IMR-90 (cell line): ENCODE data around the gene BCAR1. TPM values are rescaled to one million over a fixed set of nuclear protein-coding genes. Genes with fewer than 3 reads are reported as not detected.

Experiments used
- ATAC-seq: fragments of 200-7000 bp; cut with Tn5 transposase; 2 replicates; pipeline ENCODE4 v1.9.1; 2020; ENCODE audit warnings: low read depth, mild to moderate bottlenecking, moderate library complexity
- BruUV-seq: library from RNA; stranded (reverse); fragments of 400-500 nt; replicated peaks from 2 replicates; lab custom pipeline; 2021; lab: Mats Ljungman, UMichigan
- CTCF ChIA-PET: fragments of 300-600 bp; formaldehyde crosslinking; extraction: SDS; loops from one replicate; lab custom pipeline; 2021; ENCODE audit warnings: antibody characterized with exemption; lab: Yijun Ruan, JAX
- POLR2A ChIA-PET: fragments of 300-600 bp; sonication (Branson Sonifier 250); formaldehyde crosslinking; loops from one replicate; lab custom pipeline; 2022; ENCODE audit warnings: antibody characterized with exemption; ENCODE audit not compliant: unreplicated experiment; lab: Charles Lee
- DNase-seq: peaks from one replicate; pipeline ENCODE4 v3.0.0; 2013
- H2AFZ ChIP-seq: replicated peaks from 2 replicates; pipeline ENCODE3; 2013; ENCODE audit warnings: low read length, mild to moderate bottlenecking; ENCODE audit not compliant: poor library complexity
- H2AK5ac ChIP-seq: 2 replicates; pipeline ENCODE4 v1.6.1; 2013; ENCODE audit warnings: low read depth, low read length, inconsistent platforms
- H2AK9ac ChIP-seq: replicated peaks from 2 replicates; pipeline ENCODE3; 2013; ENCODE audit warnings: mild to moderate bottlenecking, low read depth, low read length, moderate library complexity; ENCODE audit not compliant: poor library complexity
- H2BK120ac ChIP-seq: 2 replicates; pipeline ENCODE4 v1.6.1; 2013; ENCODE audit warnings: low read depth, low read length, inconsistent platforms
- H2BK15ac ChIP-seq: 3 replicates; pipeline ENCODE4 v1.6.1; 2013; ENCODE audit warnings: low read depth, low read length, inconsistent platforms
- H2BK20ac ChIP-seq: 2 replicates; pipeline ENCODE4 v1.6.1; 2013; ENCODE audit warnings: low read depth, mild to moderate bottlenecking, inconsistent platforms, low read length, moderate library complexity
- H2BK5ac ChIP-seq: 2 replicates; pipeline ENCODE4 v1.6.1; 2013; ENCODE audit warnings: mild to moderate bottlenecking, low read depth, low read length, inconsistent platforms; ENCODE audit not compliant: poor library complexity, severe bottlenecking
- H3K14ac ChIP-seq: replicated peaks from 2 replicates; pipeline ENCODE4 v1.6.1; 2013; ENCODE audit warnings: low read depth, low read length, inconsistent platforms
- H3K18ac ChIP-seq: 2 replicates; pipeline ENCODE4 v1.6.1; 2013; ENCODE audit warnings: low read depth, low read length, control low read depth
- H3K23ac ChIP-seq: 2 replicates; pipeline ENCODE4 v1.6.1; 2013; ENCODE audit warnings: low read depth, low read length, inconsistent platforms
- H3K27ac ChIP-seq: 2 replicates; pipeline ENCODE4 v1.5.1; 2013; ENCODE audit warnings: mild to moderate bottlenecking, control low read depth, low read length; ENCODE audit not compliant: insufficient read depth
- H3K27me3 ChIP-seq: 2 replicates; pipeline ENCODE4 v1.6.1; 2013; ENCODE audit warnings: low read length; ENCODE audit not compliant: control insufficient read depth, insufficient read depth
- H3K36me3 ChIP-seq: 2 replicates; pipeline ENCODE4 v1.6.1; 2013; ENCODE audit warnings: low read length, mixed read lengths; ENCODE audit not compliant: control insufficient read depth, insufficient read depth
- H3K4ac ChIP-seq: 2 replicates; pipeline ENCODE4 v1.6.1; 2013; ENCODE audit warnings: low read depth, low read length, inconsistent platforms
- H3K4me1 ChIP-seq: 2 replicates; pipeline ENCODE4 v1.6.1; 2013; ENCODE audit warnings: low read length, mixed read lengths; ENCODE audit not compliant: control insufficient read depth, insufficient read depth
- H3K4me2 ChIP-seq: 2 replicates; pipeline ENCODE4 v1.6.1; 2013; ENCODE audit warnings: low read depth, mild to moderate bottlenecking, control low read depth, low read length, moderate library complexity
- H3K4me3 ChIP-seq: 2 replicates; pipeline ENCODE4 v1.5.1; 2013; ENCODE audit warnings: low read depth, mild to moderate bottlenecking, control low read depth, low read length, moderate library complexity; ENCODE audit not compliant: insufficient read depth
- H3K56ac ChIP-seq: 2 replicates; pipeline ENCODE4 v1.6.1; 2013; ENCODE audit warnings: low read length, inconsistent platforms; ENCODE audit not compliant: insufficient read depth; ENCODE audit errors: extremely low read depth
- H3K79me1 ChIP-seq, 2 experiments: 2 replicates each; pipeline ENCODE4 v1.6.1; 2013; ENCODE audit warnings: low read length in 2 of 2, inconsistent platforms in 1 of 2, low read depth in 1 of 2
- H3K9ac ChIP-seq: 2 replicates; pipeline ENCODE4 v1.6.1; 2013; ENCODE audit warnings: low read depth, low read length, control low read depth
- H3K9me1 ChIP-seq: 2 replicates; pipeline ENCODE4 v1.6.1; 2013; ENCODE audit warnings: low read length, inconsistent platforms; ENCODE audit not compliant: insufficient read depth
- H3K9me3 ChIP-seq: 2 replicates; pipeline ENCODE4 v1.6.1; 2013; ENCODE audit warnings: low read length; ENCODE audit not compliant: control insufficient read depth, insufficient read depth
- H4K20me1 ChIP-seq: 2 replicates; pipeline ENCODE4 v1.6.1; 2013; ENCODE audit warnings: low read length, inconsistent platforms; ENCODE audit not compliant: insufficient read depth
- H4K5ac ChIP-seq: 2 replicates; pipeline ENCODE4 v1.6.1; 2013; ENCODE audit warnings: mild to moderate bottlenecking, low read depth, low read length, control low read depth
- H4K8ac ChIP-seq, 2 experiments: 2 replicates each; pipeline ENCODE4 v1.6.1; 2013; ENCODE audit warnings: low read depth in 2 of 2, low read length in 2 of 2, control low read depth in 1 of 2, inconsistent platforms in 1 of 2
- H4K91ac ChIP-seq: 2 replicates; pipeline ENCODE4 v1.6.1; 2013; ENCODE audit warnings: low read depth, low read length, inconsistent platforms; ENCODE audit not compliant: insufficient read depth
- CEBPB ChIP-seq: IDR thresholded peaks from 2 replicates; pipeline ENCODE4 v1.6.1; 2012; ENCODE audit warnings: low read depth, low read length, improper control_type of control experiment
- CTCF ChIP-seq: conservative IDR thresholded peaks from 2 replicates; pipeline ENCODE4 v1.5.1; 2012; ENCODE audit warnings: mild to moderate bottlenecking, low read depth, low read length, improper control_type of control experiment
- ELK1 ChIP-seq: fragments of 150-350 bp; IDR thresholded peaks from 2 replicates; pipeline ENCODE4 v1.6.1; 2016; ENCODE audit warnings: low read depth, mild to moderate bottlenecking, low read length, moderate library complexity, borderline replicate concordance
- MXI1 ChIP-seq: IDR thresholded peaks from 2 replicates; pipeline ENCODE4 v1.6.1; 2012; ENCODE audit warnings: low read depth, mild to moderate bottlenecking, low read length, moderate library complexity, borderline replicate concordance
- NFE2L2 ChIP-seq: fragments of 150-350 bp; IDR thresholded peaks from 2 replicates; pipeline ENCODE4 v1.6.1; 2016; ENCODE audit warnings: low read depth, mild to moderate bottlenecking, low read length
- RCOR1 ChIP-seq: IDR thresholded peaks from 2 replicates; pipeline ENCODE4 v1.6.1; 2012; ENCODE audit warnings: mild to moderate bottlenecking, low read length, improper control_type of control experiment; ENCODE audit not compliant: insufficient replicate concordance
- RFX5 ChIP-seq: IDR thresholded peaks from 2 replicates; pipeline ENCODE4 v1.8.0; 2012; ENCODE audit warnings: low read depth, mild to moderate bottlenecking, low read length, moderate library complexity
- SMC3 ChIP-seq: fragments of 150-350 bp; IDR thresholded peaks from 2 replicates; pipeline ENCODE4 v1.6.1; 2016; ENCODE audit warnings: low read depth, mild to moderate bottlenecking, antibody characterized with exemption, low read length, moderate library complexity
- USF2 ChIP-seq: fragments of 150-350 bp; IDR thresholded peaks from 2 replicates; pipeline ENCODE4 v1.6.1; 2017; ENCODE audit warnings: mild to moderate bottlenecking, antibody characterized with exemption, low read length, low read depth
- WGBS, 2 experiments: methylation state at CpG; one replicate each; pipeline versions ENCODE4 v1.1.5 to v1.1.7; 2013; ENCODE audit warnings: missing lambda C conversion rate in 2 of 2; ENCODE audit not compliant: insufficient read length in 1 of 2; ENCODE audit errors: extremely low coverage in 2 of 2; 5-methylcytosine and 5-hydroxymethylcytosine counted together
- dilution Hi-C: fragments of 300-500 bp; cut with HindIII; formaldehyde crosslinking; loops from one replicate; pipeline ENCODE4 v1.14.3; 2018; ENCODE audit warnings: low sequenced_read_pairs; ENCODE audit not compliant: unreplicated experiment
- in situ Hi-C: fragments of 300-500 bp; cut with MboI; formaldehyde crosslinking; loops from 3 replicates; pipeline ENCODE4 v1.14.3; 2019; ENCODE audit warnings: low sequenced_read_pairs, inconsistent platforms, mixed read lengths
- intact Hi-C: fragments of 100-400 bp; cut with micrococcal nuclease; formaldehyde crosslinking; loops from 2 replicates; pipeline ENCODE4 v1.10.0; 2022
- polyA plus RNA-seq, 3 experiments: library from polyadenylated mRNA; depleted of rRNA; stranded (reverse); fragments of >200 nt; gene quantifications; 2 replicates each; pipeline ENCODE4 v1.2.3, GENCODE V29; 2012; ENCODE audit warnings: low replicate concordance in 1 of 3
- total RNA-seq: library from RNA; depleted of rRNA; stranded (reverse); fragments of >200 nt; gene quantifications from 2 replicates; pipeline ENCODE4 v1.2.3, GENCODE V29; 2012

The BCAR1 gene
- total and polyA plus RNA-seq, 2 of the 4 experiments (the other 2 are of a cell fraction) = 18.1 to 99.4 TPM

- Histone ChIP-seq H3K9me1 (no peaks in the 10 kb centered on the region), H3K56ac (no peak overlapping the region), H3K4me3 (no peak overlapping the region), H3K79me1 (no peaks in the 10 kb centered on the region), H4K8ac (no peak overlapping the region), H3K9ac (no peak overlapping the region), H2BK20ac (no peak overlapping the region), H3K27ac (no peak overlapping the region), H3K4ac (no peak overlapping the region), H2BK120ac (no peak overlapping the region), H2AFZ (peak overlapping the region; percentile 51), H4K20me1 (no peaks in the 10 kb centered on the region), H3K36me3 (no peaks in the 10 kb centered on the region), H3K4me1 (no peaks in the 10 kb centered on the region), H3K14ac (no peak overlapping the region), H2AK5ac (no peak overlapping the region), H2BK5ac (no peak overlapping the region), H2BK15ac (no peak overlapping the region), H3K27me3 (no peaks in the 10 kb centered on the region), H3K9me3 (no peaks in the 10 kb centered on the region), H3K4me2 (no peak overlapping the region), H2AK9ac (no peak overlapping the region), H3K23ac (no peak overlapping the region), H4K5ac (no peak overlapping the region), H3K18ac (no peak overlapping the region), H4K91ac (no peak overlapping the region)
- 87% methylated on average over 9 of the region's 13 CpGs; no CpG with 5 or more reads in 1 of the 2 experiments for WGBS, 2 experiments
- ChIA-PET POLR2A (no interaction called here), CTCF (no interaction called here)
- intact Hi-C loops (no loop called here), in situ Hi-C loops (loop anchor here (25.0 kb wide), 2 partner anchors 383 to 558 kb away; no protein-coding TSS in a partner anchor), dilution Hi-C loops (no loop called here)
- ATAC-seq = no peak
- BruUV-seq = no TSS peak
- no peak for DNase-seq
- no peak for TF ChIP-seq MXI1
- TF ChIP-seq CEBPB = no peak
- no peak for TF ChIP-seq RCOR1
- no peak for TF ChIP-seq USF2
- TF ChIP-seq NFE2L2 = no peak
- TF ChIP-seq ELK1 = no peak
- TF ChIP-seq RFX5 = no peak
- no peak for TF ChIP-seq CTCF
- TF ChIP-seq SMC3 = no peak
These were observed 47.6 kb downstream of the BCAR1 start for GRCh38 chr16:75203667-75204409.
